ENCODE measurements around the gene KRT35. TPM values are rescaled to one million over a fixed set of nuclear protein-coding genes. Genes with fewer than 3 reads are reported as not detected.

KRT35 gene
- total and polyA plus RNA-seq, 8 donors = not detected

GRCh38 chr17:41478237-41478636 is 2.7 kb downstream of the KRT35 start:
- Histone ChIP-seq H3K27me3 (no peaks in the 10 kb centered on the region), H3K36me3 (no peaks in the 10 kb centered on the region), H3K4me1 (peaks cover 0 to under 1% (median 0%) of the 10 kb centered on the region in 4 donors), H3K9me3 (no peaks in the 10 kb centered on the region), H3K27ac (no peak overlapping the region), H3K4me3 (no peak overlapping the region)
- WGBS, 5 donors = 68 to 80% (median 76%) methylated on average over 8 of the region's 8 CpGs
- intact Hi-C loops (cut with DNase I; ENCODE audit: low total_unique reads) = no loop called here
- TF ChIP-seq POLR2A (IDR thresholded peaks at IDR 0.05) = no peak
- TF ChIP-seq POLR2AphosphoS5 (IDR thresholded peaks at IDR 0.05) = no peak
- TF ChIP-seq, protein P1, sequence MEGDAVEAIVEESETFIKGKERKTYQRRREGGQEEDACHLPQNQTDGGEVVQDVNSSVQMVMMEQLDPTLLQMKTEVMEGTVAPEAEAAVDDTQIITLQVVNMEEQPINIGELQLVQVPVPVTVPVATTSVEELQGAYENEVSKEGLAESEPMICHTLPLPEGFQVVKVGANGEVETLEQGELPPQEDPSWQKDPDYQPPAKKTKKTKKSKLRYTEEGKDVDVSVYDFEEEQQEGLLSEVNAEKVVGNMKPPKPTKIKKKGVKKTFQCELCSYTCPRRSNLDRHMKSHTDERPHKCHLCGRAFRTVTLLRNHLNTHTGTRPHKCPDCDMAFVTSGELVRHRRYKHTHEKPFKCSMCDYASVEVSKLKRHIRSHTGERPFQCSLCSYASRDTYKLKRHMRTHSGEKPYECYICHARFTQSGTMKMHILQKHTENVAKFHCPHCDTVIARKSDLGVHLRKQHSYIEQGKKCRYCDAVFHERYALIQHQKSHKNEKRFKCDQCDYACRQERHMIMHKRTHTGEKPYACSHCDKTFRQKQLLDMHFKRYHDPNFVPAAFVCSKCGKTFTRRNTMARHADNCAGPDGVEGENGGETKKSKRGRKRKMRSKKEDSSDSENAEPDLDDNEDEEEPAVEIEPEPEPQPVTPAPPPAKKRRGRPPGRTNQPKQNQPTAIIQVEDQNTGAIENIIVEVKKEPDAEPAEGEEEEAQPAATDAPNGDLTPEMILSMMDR (IDR thresholded peaks at IDR 0.05) = no peak
- TF ChIP-seq EP300 (IDR thresholded peaks at IDR 0.05) = no peak
- DNase-seq = no peak

DNA sequence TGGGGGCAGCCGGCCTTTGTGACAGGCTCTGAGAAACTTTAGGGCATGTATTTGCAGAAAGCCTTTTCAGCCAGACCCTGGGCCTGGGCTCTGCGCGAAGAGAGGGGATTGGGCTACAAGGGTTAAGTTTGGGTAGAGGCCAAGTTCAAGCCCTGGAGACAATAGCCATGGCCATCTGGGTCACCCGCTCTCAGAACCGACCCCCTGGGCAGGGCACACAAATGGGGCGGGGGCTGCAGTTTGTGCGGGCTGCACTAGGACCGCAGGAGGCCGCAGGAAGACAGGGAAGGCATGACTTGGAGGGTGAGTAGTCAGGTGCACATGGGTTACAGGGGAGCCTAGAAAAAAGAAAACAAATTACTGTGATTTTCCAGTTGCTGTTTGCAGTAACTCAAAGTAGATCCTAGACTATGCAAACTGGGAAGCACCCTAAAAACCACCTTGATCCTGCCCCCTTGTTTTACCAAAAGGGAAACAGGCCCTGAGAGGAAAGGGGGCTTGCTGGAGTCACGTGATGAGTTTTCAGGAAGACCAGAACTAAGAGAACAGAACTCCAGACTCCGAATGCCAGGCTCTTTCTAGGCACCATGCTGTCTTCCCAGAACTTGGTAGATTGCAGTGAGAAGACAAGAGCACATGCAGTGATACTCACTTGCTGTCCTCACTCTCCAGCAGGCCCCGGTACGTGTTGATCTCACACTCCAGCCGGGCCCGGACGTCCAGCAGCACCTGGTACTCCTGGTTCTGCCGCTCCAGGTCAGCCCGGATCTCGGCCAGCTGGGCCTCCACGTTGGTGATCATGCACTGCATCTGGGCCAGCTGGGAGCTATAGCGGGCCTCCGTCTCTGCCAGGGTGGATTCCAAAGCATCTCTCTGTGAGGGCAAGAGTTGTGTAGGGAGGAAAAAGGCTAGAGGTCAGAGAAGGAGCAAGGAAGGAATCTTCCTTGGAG is 3.8 kb downstream of the KRT35 start:
- intact Hi-C loops (cut with DNase I; ENCODE audit: low total_unique reads) = no loop called here
- no peak overlapping the region for H3K4me3 ChIP-seq

DNA sequence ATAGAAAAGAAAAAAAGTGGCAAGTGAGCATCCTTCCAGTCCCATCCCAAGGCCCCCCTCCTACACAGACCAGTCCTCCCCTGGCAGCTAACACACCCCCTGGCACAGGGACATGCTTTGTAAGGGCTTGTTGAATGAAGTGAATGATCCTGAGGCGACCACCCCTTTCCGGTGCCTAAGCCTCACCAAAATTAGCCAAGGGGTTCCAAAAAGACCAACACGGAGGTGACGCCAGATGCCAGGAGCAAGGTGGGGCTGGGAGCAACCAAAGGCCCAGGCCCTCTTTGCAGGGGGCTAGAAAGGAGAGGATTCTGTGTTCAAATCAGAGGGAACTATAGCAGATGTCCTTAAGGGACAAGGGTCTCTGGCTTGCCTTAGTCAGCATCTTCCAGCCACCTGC is 5.5 kb downstream of the KRT35 start:
- TF ChIP-seq, protein P1 (IDR thresholded peaks at IDR 0.05) = no peak
- TF ChIP-seq POLR2A (IDR thresholded peaks at IDR 0.05) (no peak), POLR2AphosphoS5 (IDR thresholded peaks at IDR 0.05) (no peak), EP300 (IDR thresholded peaks at IDR 0.05) (no peak)
- Histone ChIP-seq H3K36me3 (no peaks in the 10 kb centered on the region), H3K4me3 (no peak overlapping the region), H3K4me1 (no peaks in the 10 kb centered on the region), H3K27me3 (no peaks in the 10 kb centered on the region), H3K27ac (no peak overlapping the region), H3K9me3 (peaks cover 0 to 7% (median 4%) of the 10 kb centered on the region in 4 donors)
- intact Hi-C loops (cut with DNase I; ENCODE audit: low total_unique reads) = no loop called here
- 95 to 98% (median 98%) methylated on average over 4 of the region's 4 CpGs for WGBS, 5 donors
- no peak for DNase-seq

More for the DNA sequence above, 3.8 kb downstream of the KRT35 start:
- WGBS, 5 donors = 86 to 94% (median 91%) methylated on average over 19 to 22 of the region's 22 CpGs
- no peaks in the 10 kb centered on the region for H3K36me3 ChIP-seq
- H3K27me3 ChIP-seq = no peaks in the 10 kb centered on the region
- H3K27ac ChIP-seq = no peak overlapping the region
- H3K9me3 ChIP-seq = peaks cover 0 to 1% (median under 1%) of the 10 kb centered on the region in 4 donors
- TF ChIP-seq POLR2A (IDR thresholded peaks at IDR 0.05) (no peak), POLR2AphosphoS5 (IDR thresholded peaks at IDR 0.05) (no peak), EP300 (IDR thresholded peaks at IDR 0.05) (no peak)
- TF ChIP-seq, protein P1 (IDR thresholded peaks at IDR 0.05) = no peak
- DNase-seq = no peak
- no peaks in the 10 kb centered on the region for H3K4me1 ChIP-seq

GRCh38 chr17:41474863-41475262 is 6.1 kb downstream of the KRT35 start:
- Histone ChIP-seq H3K27ac (no peak overlapping the region), H3K9me3 (peaks cover 0 to 7% (median 4%) of the 10 kb centered on the region in 4 donors), H3K4me3 (no peak overlapping the region), H3K27me3 (no peaks in the 10 kb centered on the region), H3K4me1 (no peaks in the 10 kb centered on the region), H3K36me3 (no peaks in the 10 kb centered on the region)
- TF ChIP-seq POLR2AphosphoS5 (IDR thresholded peaks at IDR 0.05) = no peak
- TF ChIP-seq POLR2A (IDR thresholded peaks at IDR 0.05) = no peak
- TF ChIP-seq, protein P1 (IDR thresholded peaks at IDR 0.05) = no peak
- no peak for TF ChIP-seq EP300 (IDR thresholded peaks at IDR 0.05)
- intact Hi-C loops (cut with DNase I; ENCODE audit: low total_unique reads) = no loop called here
- DNase-seq = no peak
- 64 to 79% (median 66%) methylated on average over 8 of the region's 8 CpGs for whole genome bisulfite sequencing, 5 donors

Data from stomach (tissue), 9 donors.